K562 treated with DMSO at 1 percent for 12 hours (cell line): ENCODE data around the gene PRR15. TPM values are rescaled to one million over a fixed set of nuclear protein-coding genes. Genes with fewer than 3 reads are reported as not detected.

Source experiments
- total RNA-seq: library from RNA; unstranded; fragments of 300-600 nt; gene quantifications from 2 replicates; pipeline ENCODE4 v1.2.3, GENCODE V29; 2022; ENCODE audit not compliant: insufficient read depth

Gene PRR15
- total RNA-seq = not detected in 2 replicates

GRCh38 chr7:29563590-29564495 lies at the start of gene PRR15:
Gene PRR15 (plus strand): TSS chr7:29563835. CDS start chr7:29566330, 2,495 bp downstream.

Other genes starting within 250 kb of the PRR15 start
- 0.50 and 1.1 TPM in 2 replicates for gene WIPF3, start 242.7 kb downstream of the PRR15 start, total RNA-seq